PFSK-1 (cell line): ENCODE results near the gene TRAK2.

Experiments used
- FOXP2 ChIP-seq: optimal IDR thresholded peaks from 2 replicates; pipeline ENCODE3; 2011; ENCODE audit warnings: borderline replicate concordance, control low read depth, inconsistent platforms; ENCODE audit not compliant: insufficient read depth; ENCODE audit errors: extremely low read length, extremely low read depth
- POLR2AphosphoS5 ChIP-seq: IDR thresholded peaks from 2 replicates; pipeline ENCODE4 v1.6.1; 2012; ENCODE audit warnings: low read depth, mild to moderate bottlenecking, control low read depth, low read length, moderate library complexity
- REST ChIP-seq, 2 experiments: IDR thresholded peaks; 2 replicates each; pipeline versions ENCODE4 v1.6.1 to v1.8.0; 2011 to 2012; ENCODE audit warnings: low read depth in 2 of 2, low read length in 2 of 2, control low read depth in 1 of 2, inconsistent platforms in 1 of 2, mild to moderate bottlenecking in 1 of 2, moderate library complexity in 1 of 2; ENCODE audit not compliant: insufficient read depth in 1 of 2
- SIN3A ChIP-seq: IDR thresholded peaks from 2 replicates; pipeline ENCODE4 v1.6.1; 2012; ENCODE audit warnings: mild to moderate bottlenecking, low read length, moderate library complexity, borderline replicate concordance; ENCODE audit not compliant: insufficient read depth
- TAF1 ChIP-seq: IDR thresholded peaks from 2 replicates; pipeline ENCODE4 v1.6.1; 2012; ENCODE audit warnings: low read length, control low read depth, borderline replicate concordance; ENCODE audit not compliant: insufficient read depth

TRAK2 gene

GRCh38 chr2:201404699-201405280, 46.5 kb downstream of the TRAK2 start:
- TF ChIP-seq POLR2AphosphoS5, result no peak
- no peak for TF ChIP-seq TAF1
- no peak for TF ChIP-seq REST (IDR thresholded peaks at IDR 0.05; ENCODE audit: insufficient read depth in 1 of 2, low read depth in 2 of 2, low read length in 2 of 2)
- TF ChIP-seq SIN3A, result no peak
- TF ChIP-seq FOXP2, result no peak

- TF ChIP-seq FOXP2 (no peak), SIN3A (no peak), POLR2AphosphoS5 (no peak), REST (IDR thresholded peaks at IDR 0.05; ENCODE audit: insufficient read depth in 1 of 2, low read depth in 2 of 2, low read length in 2 of 2) (no peak), TAF1 (no peak)
These were observed 47.4 kb downstream of the TRAK2 start for GRCh38 chr2:201403880-201404279.

- TF ChIP-seq TAF1, result no peak
- TF ChIP-seq FOXP2, result no peak
- TF ChIP-seq REST (IDR thresholded peaks at IDR 0.05; ENCODE audit: insufficient read depth in 1 of 2, low read depth in 2 of 2, low read length in 2 of 2), result no peak
- no peak for TF ChIP-seq POLR2AphosphoS5
These were observed 48.4 kb downstream of the TRAK2 start for GRCh38 chr2:201402651-201403562.

GRCh38 chr2:201401815-201402214, 49.4 kb downstream of the TRAK2 start:
- TF ChIP-seq FOXP2, result no peak

- TF ChIP-seq POLR2AphosphoS5 (no peak), FOXP2 (no peak), SIN3A (no peak), TAF1 (no peak), REST (IDR thresholded peaks at IDR 0.05; ENCODE audit: insufficient read depth in 1 of 2, low read depth in 2 of 2, low read length in 2 of 2) (no peak)
These were observed 54.7 kb downstream of the TRAK2 start for GRCh38 chr2:201396595-201396994.
